ENCODE measurements around the gene OR52A1. TPM values are rescaled to one million over a fixed set of nuclear protein-coding genes. Genes with fewer than 3 reads are reported as not detected.

Gene OR52A1
- total and polyA plus RNA-seq, 2 experiments from 2014 or later = not detected

- no peak overlapping the region for H3K9ac ChIP-seq
- H3K9me2 ChIP-seq (ENCODE audit: insufficient read depth) = no peaks in the 10 kb centered on the region
- no peaks in the 10 kb centered on the region for H3K79me2 ChIP-seq (ENCODE audit: insufficient read depth)
- no peaks in the 10 kb centered on the region for H4K20me1 ChIP-seq (ENCODE audit: insufficient read depth)
- H3K36me3 ChIP-seq (ENCODE audit: low read depth) = no peaks in the 10 kb centered on the region
- H3F3A ChIP-seq (ENCODE audit: insufficient read depth) = no peaks in the 10 kb centered on the region
- no peaks in the 10 kb centered on the region for H3K27me3 ChIP-seq (replicated peaks; ENCODE audit: insufficient read depth)
- H2AFZ ChIP-seq = no peak overlapping the region
- DNase-seq = peak; percentile 41
- no peak overlapping the region for H3K4me2 ChIP-seq (ENCODE audit: unreplicated experiment)
- no peaks in the 10 kb centered on the region for H3K9me3 ChIP-seq (ENCODE audit: low read depth)
- in situ Hi-C loops (cut with MboI) = loop anchor here (10.0 kb wide), 1 partner anchor 255 kb away; the partner anchor contains the start of gene OR51M1
- 23 to 26% methylated on average over 2 of the region's 2 CpGs for WGBS, 2 experiments (ENCODE audit: low coverage in 1 of 2, low lambda C conversion rate in 2 of 2, missing lambda C conversion rate in 2 of 2)
- no peak overlapping the region for H3K4me3 ChIP-seq
- no peak for TF ChIP-seq EZH2phosphoT487 (IDR thresholded peaks at IDR 0.05; ENCODE audit: insufficient read depth, low read depth)
- TF ChIP-seq EZH2 (IDR thresholded peaks at IDR 0.05; ENCODE audit: insufficient read depth, poor library complexity, severe bottlenecking) = no peak
- no peaks in the 10 kb centered on the region for H3K4me1 ChIP-seq (ENCODE audit: insufficient read depth)
- no peak overlapping the region for H3K27ac ChIP-seq
Measured at GRCh38 chr11:5129457-5129877, 25.1 kb downstream of the OR52A1 start.

- H3F3A ChIP-seq (ENCODE audit: insufficient read depth) = no peaks in the 10 kb centered on the region
- H4K20me1 ChIP-seq (ENCODE audit: insufficient read depth) = no peaks in the 10 kb centered on the region
- no peaks in the 10 kb centered on the region for H3K79me2 ChIP-seq (ENCODE audit: insufficient read depth)
- no peaks in the 10 kb centered on the region for H3K4me1 ChIP-seq (ENCODE audit: insufficient read depth)
- no peaks in the 10 kb centered on the region for H3K9me3 ChIP-seq (ENCODE audit: low read depth)
- no peaks in the 10 kb centered on the region for H3K36me3 ChIP-seq (ENCODE audit: low read depth)
- H2AFZ ChIP-seq = no peak overlapping the region; the same call in 1 of the 2 replicates
- no peak for DNase-seq
- H3K4me3 ChIP-seq = no peak overlapping the region
- H3K27me3 ChIP-seq (replicated peaks; ENCODE audit: insufficient read depth) = no peaks in the 10 kb centered on the region
- H3K27ac ChIP-seq = no peak overlapping the region
- 28 to 30% methylated on average over 4 of the region's 4 CpGs for WGBS, 2 experiments (ENCODE audit: low coverage in 1 of 2, low lambda C conversion rate in 2 of 2, missing lambda C conversion rate in 2 of 2)
- TF ChIP-seq EZH2 (IDR thresholded peaks at IDR 0.05; ENCODE audit: insufficient read depth, poor library complexity, severe bottlenecking) = no peak
- TF ChIP-seq EZH2phosphoT487 (IDR thresholded peaks at IDR 0.05; ENCODE audit: insufficient read depth, low read depth) = no peak
- H3K9ac ChIP-seq = no peak overlapping the region
- in situ Hi-C loops (cut with MboI) = loop anchor here (10.0 kb wide), 1 partner anchor 260 kb away; the partner anchor contains the start of gene OR51M1
- no peaks in the 10 kb centered on the region for H3K9me2 ChIP-seq (ENCODE audit: insufficient read depth)
- no peak overlapping the region for H3K4me2 ChIP-seq (ENCODE audit: unreplicated experiment)
Measured at GRCh38 chr11:5124891-5125620, 29.5 kb downstream of the OR52A1 start.

- Histone ChIP-seq H3F3A (ENCODE audit: insufficient read depth) (no peaks in the 10 kb centered on the region), H3K4me2 (ENCODE audit: unreplicated experiment) (no peak overlapping the region), H3K9me3 (ENCODE audit: low read depth) (no peaks in the 10 kb centered on the region), H3K4me3 (no peak overlapping the region), H4K20me1 (ENCODE audit: insufficient read depth) (no peaks in the 10 kb centered on the region), H2AFZ (peak overlapping the region; percentile 67), H3K9ac (no peak overlapping the region), H3K27ac (no peak overlapping the region), H3K27me3 (replicated peaks; ENCODE audit: insufficient read depth) (no peaks in the 10 kb centered on the region), H3K79me2 (ENCODE audit: insufficient read depth) (no peaks in the 10 kb centered on the region), H3K9me2 (ENCODE audit: insufficient read depth) (no peaks in the 10 kb centered on the region), H3K36me3 (ENCODE audit: low read depth) (no peaks in the 10 kb centered on the region), H3K4me1 (ENCODE audit: insufficient read depth) (no peaks in the 10 kb centered on the region)
- DNase-seq = peak; percentile 92
- in situ Hi-C loops (cut with MboI) = loop anchor here (10.0 kb wide), 1 partner anchor 261 kb away; the partner anchor contains the start of gene OR51M1
- no peak for TF ChIP-seq EZH2 (IDR thresholded peaks at IDR 0.05; ENCODE audit: insufficient read depth, poor library complexity, severe bottlenecking)
- no peak for TF ChIP-seq EZH2phosphoT487 (IDR thresholded peaks at IDR 0.05; ENCODE audit: insufficient read depth, low read depth)
- whole genome bisulfite sequencing, 2 experiments (ENCODE audit: low coverage in 1 of 2, low lambda C conversion rate in 2 of 2, missing lambda C conversion rate in 2 of 2) = 1 to 3% methylated on average over 4 of the region's 4 CpGs
Measured at GRCh38 chr11:5123802-5124521, 30.6 kb downstream of the OR52A1 start.

- in situ Hi-C loops (cut with MboI) = no loop called here
Measured at GRCh38 chr11:5118893-5119292, 35.7 kb downstream of the OR52A1 start.

More at GRCh38 chr11:5118893-5119292, 35.7 kb downstream of the OR52A1 start:
- Histone ChIP-seq H3K4me3 (no peak overlapping the region), H3K79me2 (ENCODE audit: insufficient read depth) (no peaks in the 10 kb centered on the region), H3K9me3 (ENCODE audit: low read depth) (no peaks in the 10 kb centered on the region), H4K20me1 (ENCODE audit: insufficient read depth) (no peaks in the 10 kb centered on the region), H3K4me2 (ENCODE audit: unreplicated experiment) (no peak overlapping the region), H3F3A (ENCODE audit: insufficient read depth) (no peaks in the 10 kb centered on the region), H3K9me2 (ENCODE audit: insufficient read depth) (no peaks in the 10 kb centered on the region), H3K27me3 (replicated peaks; ENCODE audit: insufficient read depth) (no peaks in the 10 kb centered on the region), H2AFZ (no peak overlapping the region), H3K9ac (no peak overlapping the region), H3K27ac (no peak overlapping the region), H3K36me3 (ENCODE audit: low read depth) (no peaks in the 10 kb centered on the region), H3K4me1 (ENCODE audit: insufficient read depth) (no peaks in the 10 kb centered on the region)
- TF ChIP-seq EZH2phosphoT487 (IDR thresholded peaks at IDR 0.05; ENCODE audit: insufficient read depth, low read depth) = no peak
- TF ChIP-seq EZH2 (IDR thresholded peaks at IDR 0.05; ENCODE audit: insufficient read depth, poor library complexity, severe bottlenecking) = no peak
- DNase-seq = no peak
- WGBS, 2 experiments (ENCODE audit: low coverage in 1 of 2, low lambda C conversion rate in 2 of 2, missing lambda C conversion rate in 2 of 2) = 58 to 67% methylated on average over 1 of the region's 1 CpG

Data from GM23248 (cell line).